PFSK-1 (cell line): ENCODE measurements around the gene DGCR8.

Experiments used
- REST ChIP-seq, 2 experiments: IDR thresholded peaks; 2 replicates each; pipeline versions ENCODE4 v1.6.1 to v1.8.0; 2011 to 2012; ENCODE audit warnings: low read depth in 2 of 2, low read length in 2 of 2, control low read depth in 1 of 2, inconsistent platforms in 1 of 2, mild to moderate bottlenecking in 1 of 2, moderate library complexity in 1 of 2; ENCODE audit not compliant: insufficient read depth in 1 of 2
- TAF1 ChIP-seq: IDR thresholded peaks from 2 replicates; pipeline ENCODE4 v1.6.1; 2012; ENCODE audit warnings: low read length, control low read depth, borderline replicate concordance; ENCODE audit not compliant: insufficient read depth

DNA sequence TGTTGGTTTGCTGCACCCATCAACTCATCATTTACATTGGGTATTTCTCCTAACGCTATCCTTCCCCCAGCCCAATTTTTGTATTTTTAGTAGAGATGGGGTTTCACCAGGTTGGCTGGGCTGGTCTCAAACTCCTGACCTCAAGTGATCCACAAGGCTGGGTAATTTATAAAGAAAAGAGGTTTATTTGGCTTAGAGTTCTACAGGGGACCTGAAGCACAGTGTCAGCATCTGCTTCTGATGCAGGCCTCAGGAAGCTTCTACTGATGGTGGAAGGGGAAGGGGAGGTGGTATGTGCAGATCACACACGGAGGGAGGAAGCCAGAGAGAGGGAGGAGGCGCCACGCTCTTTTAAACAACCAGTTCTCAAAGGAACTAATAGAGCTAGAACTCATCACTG lies 33.3 kb upstream of the DGCR8 start:
- TF ChIP-seq REST (IDR thresholded peaks at IDR 0.05; ENCODE audit: insufficient read depth in 1 of 2, low read depth in 2 of 2, low read length in 2 of 2): no peak
- no peak for TF ChIP-seq TAF1
